Stimulated activated CD8-positive, alpha-beta memory T cell treated with anti-CD3 and anti-CD28 coated beads, Interleukin-4, amount 100 ng/mL, for 4 hours (primary cell): ENCODE measurements around the gene SLC23A2.
"Not testable (repeated sequence)": the region's sequence is repeated elsewhere in the genome, so short reads cannot be mapped to it uniquely, and the experiment has no call there.

Source experiments
- DNase-seq, 2 donors: peaks; one replicate each; pipeline ENCODE4 v3.0.0-alpha.2; 2020; ENCODE audit warnings: low read depth in 2 of 2, low spot score in 1 of 2

The SLC23A2 gene

DNA sequence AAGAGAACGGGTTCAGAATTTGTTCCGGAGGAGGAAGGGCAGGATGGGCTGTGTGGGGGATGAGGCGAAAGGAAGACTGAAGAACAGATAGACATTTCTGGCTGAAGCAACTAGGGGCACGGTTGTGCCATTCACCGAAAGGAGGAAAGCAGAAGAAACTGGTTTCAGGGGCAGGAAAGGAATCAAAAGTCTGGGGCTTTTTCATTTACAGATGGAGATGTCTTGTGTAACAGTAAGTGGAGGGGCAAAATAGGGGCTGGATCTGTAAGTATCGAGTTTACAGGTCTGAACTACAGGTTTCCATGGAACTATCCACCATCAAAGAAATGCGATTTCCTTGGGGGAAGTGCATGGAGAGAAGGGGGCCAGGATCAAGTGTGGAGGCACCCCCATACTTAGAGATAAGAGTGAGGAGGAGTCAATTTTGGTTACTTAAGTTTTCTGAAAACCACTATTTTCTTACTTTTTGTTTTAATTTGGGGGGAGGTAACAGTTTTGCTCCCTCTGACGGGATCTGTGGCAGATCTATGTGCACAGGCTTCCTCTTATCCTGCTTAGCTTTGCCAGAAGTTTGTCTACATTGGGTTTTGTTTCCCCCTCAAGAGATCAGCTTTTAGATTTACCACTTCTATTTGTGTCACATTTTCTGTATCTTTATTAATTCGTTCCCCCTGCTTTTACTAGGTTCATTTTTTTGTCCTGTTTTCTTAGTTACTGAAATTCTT is 120.1 kb downstream of the SLC23A2 start:
- no peak for DNase-seq

- no peak for DNase-seq
Measured at GRCh38 chr20:4880051-4880450, 121.3 kb downstream of the SLC23A2 start.

- DNase-seq, result not testable (repeated sequence)
Measured at GRCh38 chr20:4878099-4878498, 123.2 kb downstream of the SLC23A2 start.

DNA sequence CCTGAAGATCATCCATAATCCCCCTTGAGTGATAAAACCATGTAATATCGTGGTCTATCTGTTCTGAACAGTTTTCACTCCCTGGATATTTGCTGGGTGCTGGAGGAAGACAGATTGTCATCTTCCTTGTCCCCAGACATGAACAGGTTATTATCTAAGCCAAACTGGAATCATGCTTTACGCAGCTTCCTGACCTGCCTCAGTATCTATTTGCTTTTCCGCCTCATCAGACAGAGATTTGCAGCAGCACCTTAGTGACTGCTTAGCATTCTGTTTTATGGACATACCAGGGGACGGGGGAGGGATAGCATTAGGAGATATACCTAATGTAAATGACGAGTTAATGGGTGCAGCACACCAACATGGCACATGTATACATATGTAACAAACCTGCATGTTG is 124.6 kb downstream of the SLC23A2 start:
- no peak for DNase-seq

DNA sequence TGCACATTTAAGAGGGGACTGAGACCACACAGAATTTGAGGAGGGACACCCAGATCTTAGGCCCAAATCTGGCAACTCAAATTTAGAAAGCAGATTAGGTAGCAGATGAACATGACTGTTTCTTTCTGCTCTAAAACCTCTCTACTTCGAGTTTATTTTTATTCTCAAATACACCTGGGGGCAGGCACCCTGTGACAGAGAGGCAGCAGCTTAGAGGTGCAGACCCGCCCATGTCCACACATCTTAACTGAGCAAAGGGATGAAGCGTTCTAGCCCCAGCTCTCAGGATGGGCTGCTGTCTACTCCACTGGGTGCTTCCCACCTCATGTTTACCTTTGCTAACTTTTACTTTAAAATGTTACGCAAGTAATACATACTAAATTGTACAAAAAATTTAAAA is 125.0 kb downstream of the SLC23A2 start:
- DNase-seq, result no peak

- no peak for DNase-seq
Measured at GRCh38 chr20:4875578-4876067, 125.7 kb downstream of the SLC23A2 start.

DNA sequence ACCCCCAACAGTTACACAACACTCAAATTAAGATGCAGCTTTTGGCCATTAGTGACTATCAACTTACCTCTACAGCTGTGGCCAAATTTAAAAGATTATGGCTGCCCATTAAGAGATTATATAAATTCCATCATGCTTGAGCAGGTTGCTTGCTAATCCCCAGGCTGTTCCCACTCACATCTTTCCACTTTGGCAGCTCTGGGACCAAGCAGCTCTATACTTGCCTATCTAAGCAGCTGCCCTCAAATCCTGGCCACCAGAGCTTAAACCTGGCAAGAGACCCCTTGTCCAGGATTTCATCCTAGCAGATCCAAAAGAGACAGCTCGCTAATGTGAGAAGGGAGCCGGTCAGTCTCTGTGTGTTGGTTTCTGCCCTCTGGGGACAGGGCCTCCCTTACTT is 127.9 kb downstream of the SLC23A2 start:
- no peak for DNase-seq

DNA sequence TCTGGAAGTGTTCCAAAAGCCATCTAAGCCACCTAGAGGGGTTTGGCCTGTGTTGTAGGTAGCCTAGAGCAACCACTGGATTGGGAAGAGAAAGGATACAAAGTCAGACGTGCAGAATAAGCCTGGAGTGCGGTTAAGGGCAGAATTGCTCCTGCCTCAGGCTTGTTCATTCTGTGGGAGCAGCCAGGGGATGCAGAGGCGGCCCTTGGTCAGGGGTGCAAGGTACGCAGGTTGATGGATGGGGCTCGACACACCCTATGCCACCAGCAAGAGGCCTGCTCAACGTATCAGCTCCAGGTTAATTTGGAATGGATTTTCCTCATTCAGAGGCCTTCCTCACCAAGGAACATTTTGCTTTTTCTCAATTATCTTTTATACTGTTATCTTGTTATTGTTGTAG is 129.8 kb downstream of the SLC23A2 start:
- DNase-seq, result no peak

DNA sequence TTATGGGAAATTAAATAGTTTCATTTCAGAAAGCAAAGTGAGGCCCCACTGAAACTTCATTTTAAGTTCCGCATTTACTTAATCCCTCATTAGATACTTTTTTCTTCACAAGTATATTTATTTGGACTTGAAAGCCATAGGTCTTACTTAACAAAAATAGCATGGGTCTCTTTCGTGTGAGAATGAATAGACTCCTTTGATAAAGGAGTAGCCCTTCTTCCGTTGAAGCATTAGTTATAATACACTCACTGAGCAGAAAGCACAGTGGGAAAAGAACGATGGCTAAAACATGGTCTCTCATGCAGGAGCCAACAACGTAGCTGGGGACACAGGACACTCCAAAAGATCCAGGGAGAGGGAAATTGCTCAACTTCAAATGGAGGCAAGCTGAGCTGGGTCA is 130.4 kb downstream of the SLC23A2 start:
- DNase-seq, result no peak

GRCh38 chr20:4869290-4870193 is 131.8 kb downstream of the SLC23A2 start:
- no peak for DNase-seq

- no peak for DNase-seq
Measured at GRCh38 chr20:4867051-4867450, 134.3 kb downstream of the SLC23A2 start.

DNA sequence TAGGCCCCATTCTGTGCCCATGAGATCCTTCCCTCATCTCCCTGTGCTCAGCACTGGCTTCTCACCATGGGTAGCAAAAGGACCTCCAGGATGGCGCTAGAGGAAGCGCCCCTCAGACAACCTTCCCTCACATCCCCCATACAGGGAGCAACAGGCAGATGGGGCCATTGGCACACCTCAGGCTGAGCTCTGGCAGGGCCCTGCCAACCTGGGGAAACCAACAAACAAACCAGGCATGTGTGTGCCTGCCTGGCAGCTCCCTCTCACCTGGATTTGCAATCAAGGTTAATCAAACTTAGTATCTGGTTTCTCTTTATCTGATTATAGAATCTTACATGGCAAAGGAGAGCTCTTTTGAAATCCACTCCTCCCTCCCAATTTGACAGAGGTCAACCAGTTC is 134.9 kb downstream of the SLC23A2 start:
- no peak for DNase-seq

DNA sequence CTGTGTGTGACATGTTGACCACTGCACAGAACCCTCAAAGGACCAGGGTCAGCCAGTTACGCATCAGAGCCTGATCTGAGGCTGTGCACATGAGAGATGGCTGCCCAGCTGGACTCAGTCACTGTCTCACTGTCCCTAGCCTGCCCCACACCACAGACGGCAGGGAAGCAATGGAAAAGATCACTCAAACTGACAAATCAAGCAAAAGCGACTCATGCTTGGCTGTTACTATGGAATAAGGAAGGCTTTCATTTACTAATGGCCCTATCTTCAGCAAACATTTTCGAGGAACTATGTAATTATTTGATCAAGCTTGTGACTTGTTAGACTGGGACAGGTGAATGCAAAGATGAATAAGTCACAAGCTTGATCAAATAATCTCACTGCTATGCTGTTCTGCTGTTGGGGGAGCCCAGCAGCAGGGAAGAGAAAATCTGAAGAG is 137.0 kb downstream of the SLC23A2 start:
- DNase-seq, result no peak

DNA sequence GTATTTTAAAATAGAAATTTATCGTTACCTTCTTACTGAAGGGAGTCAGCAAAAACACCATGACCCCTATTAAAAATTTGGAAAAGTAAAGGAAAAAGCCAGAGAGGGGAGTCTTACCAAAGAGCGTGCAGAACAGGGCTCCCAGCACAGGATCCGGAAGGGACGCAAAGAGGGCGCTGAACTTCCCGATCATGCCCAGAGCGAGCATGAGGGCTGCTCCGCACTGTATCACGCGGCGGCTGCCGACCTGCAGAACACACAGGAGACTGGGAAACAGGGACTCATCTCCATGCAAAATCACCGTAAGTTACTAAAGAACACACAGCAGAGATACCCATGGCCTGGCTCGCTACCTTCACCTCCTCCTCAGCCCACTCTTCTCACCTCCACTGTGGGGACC is 138.6 kb downstream of the SLC23A2 start:
- DNase-seq, result no peak

GRCh38 chr20:4861961-4862360 is 139.3 kb downstream of the SLC23A2 start:
- DNase-seq, result no peak

- no peak for DNase-seq
Measured at GRCh38 chr20:4858000-4858399, 143.3 kb downstream of the SLC23A2 start.

DNA sequence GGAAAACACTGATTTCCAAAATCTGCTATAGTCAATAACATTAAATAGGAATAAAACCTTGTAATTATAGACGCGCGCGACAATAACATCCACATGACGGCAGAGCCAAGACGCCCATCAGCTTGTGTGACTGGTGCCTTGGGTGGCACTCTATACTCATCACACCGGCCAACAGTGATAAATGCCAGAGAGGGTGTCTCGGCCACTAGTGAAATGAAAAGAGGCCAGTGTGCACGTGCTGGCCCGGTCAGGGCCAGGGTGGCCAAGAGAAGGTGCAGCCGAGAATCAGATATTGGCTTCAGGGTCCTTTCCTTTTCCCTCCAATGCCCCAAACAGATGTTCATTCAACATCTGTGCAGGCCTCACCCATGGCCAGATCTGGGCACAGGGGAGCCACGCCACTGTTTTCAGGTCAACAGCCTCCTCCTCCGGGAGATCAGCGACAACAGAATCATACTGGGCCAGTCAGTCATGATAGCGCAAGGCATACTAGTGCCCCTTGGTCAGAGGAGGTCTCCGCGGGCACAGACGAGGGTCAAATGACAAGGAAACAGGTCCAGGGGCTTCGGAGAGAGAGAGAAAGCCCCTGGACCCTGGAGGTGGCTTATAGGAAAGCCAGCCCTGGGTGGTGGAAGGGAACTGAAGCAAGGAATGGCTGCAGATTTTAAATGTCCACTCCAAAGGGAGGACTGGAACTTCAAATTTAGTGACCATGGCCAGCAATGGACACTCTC is 145.1 kb downstream of the SLC23A2 start:
- no peak for DNase-seq

DNA sequence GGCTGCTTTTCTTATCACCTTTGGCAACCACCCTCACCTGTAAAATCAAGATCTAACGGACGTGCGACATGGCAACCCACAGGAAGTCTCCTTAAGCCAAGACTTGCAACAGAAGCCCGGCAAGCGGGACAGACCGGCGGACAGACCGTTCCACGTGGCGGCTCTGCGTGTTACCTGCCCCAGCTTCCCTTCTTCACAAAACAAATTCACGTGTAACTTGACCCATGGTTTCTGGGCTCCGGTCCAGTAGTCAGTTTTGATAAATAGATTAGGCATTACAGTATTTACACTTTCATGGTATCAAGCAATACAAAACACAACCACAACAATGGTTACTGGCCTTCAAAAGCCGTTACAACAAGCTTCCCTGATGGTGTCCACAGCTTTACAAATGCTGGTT is 145.8 kb downstream of the SLC23A2 start:
- DNase-seq, result no peak

- DNase-seq, result no peak
Measured at GRCh38 chr20:4855097-4855496, 146.2 kb downstream of the SLC23A2 start.

GRCh38 chr20:4854561-4854901 is 146.8 kb downstream of the SLC23A2 start:
- no peak for DNase-seq

DNA sequence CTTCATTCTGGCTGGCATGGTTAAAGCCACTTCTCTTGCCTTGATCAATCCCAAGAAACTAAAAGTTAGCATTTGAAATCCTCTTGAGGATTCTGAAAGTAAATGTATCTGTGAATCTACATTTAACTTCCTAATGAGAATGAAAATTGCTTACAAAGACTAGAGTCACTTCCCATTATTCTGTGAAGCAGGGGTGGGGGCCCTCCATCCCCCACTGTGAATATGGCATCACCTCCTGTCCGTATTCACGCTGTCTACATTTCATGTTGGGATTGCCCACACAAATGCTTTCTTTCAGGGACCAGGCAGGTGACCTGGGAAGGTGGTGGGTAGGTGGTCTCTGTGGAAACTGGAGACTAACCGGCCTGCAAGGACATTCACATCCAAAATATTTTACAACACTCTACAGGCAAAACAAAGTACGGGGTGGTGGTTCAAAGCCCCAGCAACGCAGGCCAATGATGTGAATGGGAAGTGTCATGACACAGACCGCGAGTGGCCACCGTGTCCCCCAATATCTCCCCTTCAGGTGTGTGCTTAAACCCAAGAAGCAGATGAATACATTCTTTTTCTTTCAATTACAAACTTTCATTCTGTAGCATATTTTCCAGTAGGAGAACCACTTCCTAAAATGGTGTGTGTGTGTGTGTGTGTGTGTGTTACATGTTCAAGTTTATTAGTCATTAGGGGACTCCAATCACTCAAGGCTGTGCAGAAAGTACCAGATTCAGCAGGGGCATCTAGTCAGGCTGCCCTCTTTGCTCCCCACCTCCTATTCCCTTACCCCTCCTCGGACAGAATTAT is 147.4 kb downstream of the SLC23A2 start:
- no peak for DNase-seq
